K562 (cell line): ENCODE results near the gene PITPNM3. TPM values are rescaled to one million over a fixed set of nuclear protein-coding genes. Genes with fewer than 3 reads are reported as not detected.

Experiments used
- ATAC-seq: fragments of 200-7000 bp; cut with Tn5 transposase; 3 replicates; pipeline ENCODE4 v1.9.1; 2020; ENCODE audit warnings: moderate library complexity
- BruUV-seq: library from RNA; stranded (reverse); fragments of 400-500 nt; replicated peaks from 2 replicates; lab custom pipeline; 2021; lab: Mats Ljungman, UMichigan
- CTCF ChIA-PET: fragments of 300-600 bp; formaldehyde crosslinking; extraction: SDS; loops from one replicate; lab custom pipeline; 2021; ENCODE audit warnings: low intra/inter-chr PET ratio; lab: Yijun Ruan, JAX
- POLR2A ChIA-PET: fragments of 300-600, 350-650 bp; sonication (Branson Sonifier 250); formaldehyde crosslinking; extraction: SDS; loops from one replicate; lab custom pipeline; 2021; ENCODE audit warnings: antibody characterized with exemption, inconsistent platforms; lab: Yijun Ruan, JAX
- DNase-seq, 4 experiments: peaks; one replicate each; pipeline versions ENCODE4 v3.0.0 to v3.0.0-alpha.2; 2011 to 2018; ENCODE audit warnings: low spot score in 3 of 4, mixed read lengths in 3 of 4; ENCODE audit errors: extremely low read depth in 1 of 4
- FAIRE-seq: peaks from 2 replicates; lab custom pipeline; 2011; peaks lifted over from hg19 to GRCh38; lab: Jason Lieb, UNC
- H2AFZ ChIP-seq: 2 replicates; pipeline ENCODE4 v1.6.0; 2011; ENCODE audit warnings: low read depth, low read length, control low read depth, inconsistent platforms
- H3K27ac ChIP-seq: fragments of 200-600 bp; 3 replicates; pipeline ENCODE4 v1.8.0; 2011; ENCODE audit warnings: low read depth, mild to moderate bottlenecking, control low read depth, inconsistent platforms, low read length, moderate library complexity, mixed read lengths; ENCODE audit errors: extremely low read depth
- H3K27me3 ChIP-seq, 2 experiments: fragments of 300-600 bp in 1 of 2; 2 replicates in 1 of 2; 3 replicates in 1 of 2; pipeline versions ENCODE4 v1.6.0 to v1.8.0; 2011; ENCODE audit warnings: inconsistent platforms in 2 of 2, low read length in 2 of 2, mild to moderate bottlenecking in 1 of 2, mixed read lengths in 1 of 2, moderate library complexity in 1 of 2; ENCODE audit not compliant: control insufficient read depth in 2 of 2, insufficient read depth in 2 of 2
- H3K36me3 ChIP-seq: fragments of 300-600 bp; 3 replicates; pipeline ENCODE4 v1.8.0; 2011; ENCODE audit warnings: mild to moderate bottlenecking, low read length, inconsistent platforms; ENCODE audit not compliant: control insufficient read depth, insufficient read depth
- H3K4me1 ChIP-seq, 2 experiments: fragments of 200-600 bp in 1 of 2; replicated peaks in 1 of 2; 2 replicates in 1 of 2; 3 replicates in 1 of 2; pipeline versions ENCODE4 v1.5.1 to v1.8.0; 2011; ENCODE audit warnings: inconsistent platforms in 2 of 2, low read length in 2 of 2, mild to moderate bottlenecking in 1 of 2, mixed read lengths in 1 of 2, moderate library complexity in 1 of 2; ENCODE audit not compliant: control insufficient read depth in 2 of 2, insufficient read depth in 2 of 2
- H3K4me2 ChIP-seq: 2 replicates; pipeline ENCODE4 v1.6.1; 2011; ENCODE audit warnings: low read length, control low read depth, inconsistent platforms, mixed read lengths; ENCODE audit not compliant: insufficient read depth
- H3K4me3 ChIP-seq: fragments of 200-600 bp; sonication (generic), shearing (Covaris generic); 2 replicates; pipeline ENCODE4 v1.5.1; 2016; ENCODE audit warnings: control low read depth, inconsistent platforms
- H3K79me2 ChIP-seq: fragments of 200-600 bp; 3 replicates; pipeline ENCODE4 v1.8.0; 2011; ENCODE audit warnings: low read length, inconsistent platforms; ENCODE audit not compliant: control insufficient read depth, insufficient read depth
- H3K9ac ChIP-seq, 2 experiments: 2 replicates each; pipeline versions ENCODE4 v1.6.0 to v1.6.1; 2011; ENCODE audit warnings: low read depth in 2 of 2, low read length in 2 of 2, control low read depth in 1 of 2, inconsistent platforms in 1 of 2, mild to moderate bottlenecking in 1 of 2, mixed read lengths in 1 of 2; ENCODE audit not compliant: insufficient read depth in 1 of 2
- H3K9me1 ChIP-seq: one replicate; pipeline ENCODE4 v1.6.0; 2011; ENCODE audit warnings: inconsistent platforms, mild to moderate bottlenecking, low read length, moderate library complexity; ENCODE audit not compliant: control insufficient read depth, insufficient read depth
- H3K9me3 ChIP-seq: replicated peaks from 2 replicates; pipeline ENCODE4 v1.5.1; 2011; ENCODE audit warnings: low read depth, low read length, inconsistent platforms; ENCODE audit not compliant: control insufficient read depth, insufficient read depth
- H4K20me1 ChIP-seq: replicated peaks from 2 replicates; pipeline ENCODE4 v1.6.1; 2011; ENCODE audit warnings: low read length, inconsistent platforms, mixed read lengths; ENCODE audit not compliant: control insufficient read depth, insufficient read depth
- CSDE1 ChIP-seq, 2 experiments: fragments of 450-650 bp; IDR thresholded peaks; 2 replicates each; pipeline ENCODE4 v1.6.1; 2016; ENCODE audit warnings: mild to moderate bottlenecking in 1 of 2
- ZBTB40 ChIP-seq, 2 experiments: fragments of 450-650 bp in 1 of 2; sonication (generic) in 1 of 2; formaldehyde crosslinking in 1 of 2; IDR thresholded peaks; 2 replicates each; pipeline versions ENCODE4 v1.7.1 to v1.9.0; 2016 to 2022; ENCODE audit warnings: inconsistent platforms in 1 of 2, mild to moderate bottlenecking in 1 of 2, missing genetic modification reagents in 1 of 2
- WGBS: fragments of 100-300 bp; shearing (Covaris generic); methylation state at CpG from one replicate; pipeline ENCODE4 v1.1.6; 2016; ENCODE audit warnings: low coverage, mixed read lengths; ENCODE audit not compliant: insufficient coverage; ENCODE audit errors: missing lambda C conversion rate; 5-methylcytosine and 5-hydroxymethylcytosine counted together
- in situ Hi-C: fragments of 300-500 bp; cut with MboI; formaldehyde crosslinking; loops from 4 replicates; pipeline ENCODE4 v1.15.0; 2018; ENCODE audit warnings: inconsistent platforms, mixed read lengths
- intact Hi-C: fragments of 100-400 bp; cut with micrococcal nuclease; formaldehyde crosslinking; loops from 2 replicates; pipeline ENCODE4 v1.14.2; 2022
- polyA plus RNA-seq, 8 experiments: library from polyadenylated mRNA; depleted of rRNA in 4 of 8; stranded (reverse) in 5 of 8; unstranded in 3 of 8; fragments of >200 nt; fragmentation: Nextera tagmentation in 2 of 8; fragmentation: Illumina TruSeq in 1 of 8; extraction: Ambion mirVana in 2 of 8; extraction: Trizol in 1 of 8; gene quantifications; 2 replicates each; pipeline versions ENCODE4 v1.2.1 to v1.2.3, GENCODE V29; 2011 to 2014; ENCODE audit warnings: inconsistent platforms in 1 of 8, missing spikeins in 1 of 8
- total RNA-seq, 7 experiments: library from RNA; depleted of rRNA in 6 of 7; stranded (reverse); fragments of >200 nt in 6 of 7; fragmentation: Illumina TruSeq in 2 of 7; extraction: Trizol in 2 of 7; gene quantifications; 2 replicates each; pipeline versions ENCODE4 v1.2.1 to v1.2.3, GENCODE V29; 2011 to 2021; ENCODE audit warnings: low replicate concordance in 1 of 7

Gene PITPNM3
- total and polyA plus RNA-seq, 9 of the 15 experiments (the other 6 are each of a cell fraction or from before 2014, with no cell fraction given), result 0.14 to 0.38 (median 0.22) TPM; not detected in 2

DNA sequence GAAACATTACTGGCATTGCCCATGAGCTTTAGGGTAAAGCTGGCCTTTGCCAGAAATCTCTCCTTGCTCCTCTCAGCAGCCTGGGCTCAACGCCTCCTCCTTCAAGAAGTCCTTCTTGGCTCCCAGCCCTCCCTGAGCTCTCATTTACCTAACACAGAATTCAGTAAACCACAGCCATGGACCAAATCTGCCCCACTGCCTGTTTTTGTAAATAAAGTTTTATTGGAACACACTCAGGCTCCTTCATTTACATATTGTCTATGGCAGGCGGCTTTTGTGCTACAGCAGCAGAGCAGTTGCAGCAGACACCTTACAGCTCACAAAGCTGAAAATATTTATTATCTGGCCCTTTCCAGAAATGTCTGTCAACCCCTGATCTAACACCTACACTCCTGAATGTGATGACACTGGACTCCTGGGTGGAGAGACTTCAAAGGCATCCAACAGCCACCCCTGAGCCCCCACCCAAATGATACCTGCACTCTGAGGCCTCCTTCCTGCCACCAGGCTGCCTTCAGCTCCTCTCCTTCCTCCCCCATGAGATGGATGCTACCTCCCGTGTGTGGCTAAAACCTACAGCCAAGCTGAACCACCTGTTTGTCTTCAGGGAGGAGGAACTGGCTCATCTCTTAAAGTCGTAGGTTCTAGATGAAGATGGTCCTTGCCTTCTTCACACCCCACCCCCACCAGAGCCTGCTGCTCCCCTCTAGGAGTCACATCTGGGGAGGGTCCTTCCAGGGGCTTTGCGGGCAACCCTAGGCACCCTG lies 70.5 kb downstream of the PITPNM3 start:
- 3% methylated on average over 3 of the region's 5 CpGs for WGBS
- in situ Hi-C loops (no loop called here), intact Hi-C loops (no loop called here)
- TF ChIP-seq ZBTB40 (IDR thresholded peaks at IDR 0.05) (peak; percentile 91), ZBTB40 (CRISPR knock-in tag; IDR thresholded peaks at IDR 0.05) (peak; percentile 82), CSDE1 (IDR thresholded peaks at IDR 0.05) (no peak)
- DNase-seq, result no peak
- H3K9me1 ChIP-seq, result no peaks in the 10 kb centered on the region
- H3K4me1 ChIP-seq, result no peaks in the 10 kb centered on the region
- peaks cover 8 to 43% of the 10 kb centered on the region in 2 experiments; a peak in 3 of 5 replicates for H3K27me3 ChIP-seq
- FAIRE-seq, result no peak
- H3K9ac ChIP-seq, result no peak overlapping the region
- no peaks in the 10 kb centered on the region for H3K9me3 ChIP-seq
- H3K4me2 ChIP-seq, result no peak overlapping the region
- no peaks in the 10 kb centered on the region for H4K20me1 ChIP-seq
- no peak overlapping the region for H2AFZ ChIP-seq
- ChIA-PET POLR2A (interaction anchor here (0.6 kb wide), 1 partner anchor 520 kb away, joined by 4 read pairs; no protein-coding TSS in a partner anchor), CTCF (no interaction called here)
- ATAC-seq, result no peak
- no peaks in the 10 kb centered on the region for H3K79me2 ChIP-seq
- no peaks in the 10 kb centered on the region for H3K36me3 ChIP-seq
- no peak overlapping the region for H3K27ac ChIP-seq
- no peak overlapping the region for H3K4me3 ChIP-seq
- BruUV-seq, result no TSS peak
